ENCODE results near the gene NCOR2. TPM values are rescaled to one million over a fixed set of nuclear protein-coding genes. Genes with fewer than 3 reads are reported as not detected.

NCOR2 gene
- total and polyA plus RNA-seq, 2 of the 8 experiments (the other 6 are each of a cell fraction or from before 2014, with no cell fraction given) = 14.8 to 275 TPM

- no peak overlapping the region for H3K9ac ChIP-seq (replicated peaks in 1 of 4; ENCODE audit: extremely low read depth in 1 of 4, low read depth in 3 of 4, low read length in 3 of 4)
- H3K23ac ChIP-seq (ENCODE audit: insufficient read length) = no peak overlapping the region
- ChIA-PET POLR2A (ENCODE audit: partially characterized antibody) (interaction anchor here (1.0 to 3.9 kb wide), 4 partner anchors 11 to 91 kb away, joined by 3 to 31 read pairs (median 4); no protein-coding TSS in a partner anchor), CTCF (ENCODE audit: partially characterized antibody) (interaction anchor here (0.7 to 1.6 kb wide), 11 partner anchors 11 to 207 kb away, joined by 3 to 6 read pairs (median 3); no protein-coding TSS in a partner anchor)
- peak overlapping the region; percentile 64 to 80 for H3K4me2 ChIP-seq (ENCODE audit: insufficient read depth in 1 of 2, low read depth in 2 of 2, low read length in 2 of 2)
- no peak overlapping the region for H3K27ac ChIP-seq (ENCODE audit: low read depth, low read length)
- no peak overlapping the region for H2BK120ac ChIP-seq (replicated peaks; ENCODE audit: low read depth, low read length)
- no peak overlapping the region for H3K14ac ChIP-seq (ENCODE audit: insufficient read length)
- no peak overlapping the region for H4K91ac ChIP-seq (replicated peaks; ENCODE audit: insufficient read length, low read length)
- H2AFZ ChIP-seq (ENCODE audit: low read length) = no peak overlapping the region
- H3K4ac ChIP-seq (replicated peaks; ENCODE audit: insufficient read length, low read depth, low read length) = peak overlapping the region; percentile 20
- H2BK15ac ChIP-seq (ENCODE audit: low read length) = no peak overlapping the region
- 7% methylated on average over 13 of the region's 19 CpGs; no CpG with 5 or more reads in 1 of the 2 experiments for WGBS, 2 experiments (ENCODE audit: extremely low coverage in 1 of 2, insufficient coverage in 1 of 2, insufficient read length in 1 of 2, insufficient replicate concordance in 2 of 2, low coverage in 1 of 2, low lambda C conversion rate in 2 of 2, missing lambda C conversion rate in 1 of 2)
- no peak overlapping the region for H3K56ac ChIP-seq (replicated peaks; ENCODE audit: insufficient read length, low read depth, low read length)
- H2BK5ac ChIP-seq (ENCODE audit: low read depth, low read length) = 0 out of 2 replicates have a peak overlapping the region, but pooled peaks have one; percentile 60
- peaks cover 34 to 41% of the 10 kb centered on the region in 2 experiments for H4K20me1 ChIP-seq (replicated peaks in 1 of 2; ENCODE audit: control insufficient read depth in 1 of 2, insufficient read depth in 2 of 2, low read length in 2 of 2)
- no peaks in the 10 kb centered on the region for H3K9me3 ChIP-seq (ENCODE audit: insufficient read depth in 2 of 2, low read depth in 1 of 2, low read length in 1 of 2)
- peaks cover 14% of the 10 kb centered on the region; the same call in 1 of the 2 replicates for H3K23me2 ChIP-seq (ENCODE audit: low read depth, low read length)
- H2BK20ac ChIP-seq (ENCODE audit: low read length) = no peak overlapping the region
- H3K36me3 ChIP-seq (ENCODE audit: control insufficient read depth in 2 of 4, insufficient read depth in 4 of 4, low read length in 3 of 4) = no peaks in the 10 kb centered on the region
- peak overlapping the region; percentile 80; the same call in 1 of the 2 replicates for H2BK12ac ChIP-seq (ENCODE audit: low read depth, low read length)
- no peak for FAIRE-seq
- no peaks in the 10 kb centered on the region for H3K27me3 ChIP-seq (replicated peaks in 1 of 4; ENCODE audit: control insufficient read depth in 3 of 4, extremely low read depth in 1 of 4, insufficient read depth in 3 of 4, low read length in 3 of 4)
- DNase-seq (ENCODE audit: low read depth in 1 of 2, low spot score in 2 of 2) = no peak
- H3K79me1 ChIP-seq (ENCODE audit: low read depth, low read length) = peaks cover 14% of the 10 kb centered on the region
- peak overlapping the region; percentile 48 for H3K18ac ChIP-seq (ENCODE audit: extremely low read depth, low read length)
- no peak overlapping the region; the same call in none of the 2 replicates for H4K8ac ChIP-seq (ENCODE audit: extremely low read depth, insufficient read depth, low read length)
- TF ChIP-seq EGR1 (IDR thresholded peaks at IDR 0.05; ENCODE audit: borderline replicate concordance, low read depth, low read length) (peak; percentile 21; the same call in 1 of the 2 replicates), POU5F1 (IDR thresholded peaks at IDR 0.05; ENCODE audit: low read depth, low read length) (no peak), HDAC2 (IDR thresholded peaks at IDR 0.05; ENCODE audit: borderline replicate concordance in 1 of 2, low read depth in 2 of 2, low read length in 2 of 2) (peak in 1 of 2 experiments; percentile 5; a peak in 1 of 4 replicates)
- peak overlapping the region; percentile 33 for H4K5ac ChIP-seq (ENCODE audit: insufficient read length, low read depth, low read length)
- peaks cover 20 to 41% (median 29%) of the 10 kb centered on the region in 4 experiments for H3K4me1 ChIP-seq (replicated peaks in 1 of 4; ENCODE audit: control insufficient read depth in 3 of 4, insufficient read depth in 4 of 4, low read length in 3 of 4)
- H3K4me3 ChIP-seq (ENCODE audit: extremely low read depth in 1 of 4, insufficient read depth in 2 of 4, low read depth in 3 of 4, low read length in 4 of 4) = peak overlapping the region; percentile 6 to 86 (median 47); a peak in 5 of 8 replicates
- peaks cover 54 to 73% of the 10 kb centered on the region in 2 experiments for H3K79me2 ChIP-seq (ENCODE audit: control insufficient read depth in 1 of 2, insufficient read depth in 2 of 2, low read length in 2 of 2)
- H2AK5ac ChIP-seq (ENCODE audit: low read depth, low read length) = 0 out of 2 replicates have a peak overlapping the region, but pooled peaks have one; percentile 40
Measured at GRCh38 chr12:124564232-124564958, 3.0 kb downstream of the NCOR2 start.

All from H1 (cell line).